Epidermal melanocyte (primary cell): ENCODE data around the gene SHMT1.

Experiments
- DNase-seq: peaks from one replicate; pipeline ENCODE4 v3.0.0; 2011; ENCODE audit warnings: low spot score; ENCODE audit not compliant: insufficient read length

The SHMT1 gene

GRCh38 chr17:18291718-18292540 lies 71.4 kb downstream of the SHMT1 start:
- DNase-seq: no peak

GRCh38 chr17:18285296-18285695 lies 78.1 kb downstream of the SHMT1 start:
- DNase-seq: no peak

- DNase-seq: no peak
Measured at GRCh38 chr17:18281788-18282187, 81.6 kb downstream of the SHMT1 start.

GRCh38 chr17:18280766-18281371 lies 82.5 kb downstream of the SHMT1 start:
- no peak for DNase-seq

- DNase-seq: no peak
Measured at GRCh38 chr17:18280249-18280648, 83.1 kb downstream of the SHMT1 start.

GRCh38 chr17:18278867-18279266 lies 84.5 kb downstream of the SHMT1 start:
- no peak for DNase-seq
